ENCODE results near the gene ATP11C.
A peak's percentile ranks its signal among the peaks of the same experiment; 100 is the strongest.

ATP11C gene

DNA sequence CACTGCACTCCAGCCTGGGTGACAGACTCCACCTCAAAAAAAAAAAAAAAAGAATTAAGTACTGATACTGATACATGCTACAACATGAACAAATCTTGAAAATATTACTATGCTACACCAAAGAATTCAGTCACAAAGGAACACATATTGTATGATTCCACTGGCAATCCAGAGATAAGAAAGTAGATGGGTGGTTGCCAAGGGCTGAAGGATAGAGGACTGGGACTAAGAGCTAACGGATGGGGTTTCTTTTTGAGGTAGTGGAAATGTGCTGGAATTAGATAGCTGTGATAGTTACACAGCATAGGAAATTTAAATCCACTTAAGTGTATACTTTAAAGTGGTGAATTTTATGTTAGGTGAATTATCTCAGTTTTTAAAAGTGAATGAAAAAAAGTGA, 12.5 kb downstream of the ATP11C start:
- Histone ChIP-seq H3K4me3 (ENCODE audit: low read depth in 1 of 2, low read length in 1 of 2) (no peak overlapping the region), H3K36me3 (no peaks in the 10 kb centered on the region), H3K27me3 (no peaks in the 10 kb centered on the region), H3K4me1 (ENCODE audit: control insufficient read depth in 1 of 2, insufficient read depth in 1 of 2, low read depth in 1 of 2, low read length in 1 of 2) (peaks cover 16 to 24% of the 10 kb centered on the region in 2 experiments), H3K9me3 (no peaks in the 10 kb centered on the region), H3K27ac (no peak overlapping the region)
- TF ChIP-seq, protein P1, sequence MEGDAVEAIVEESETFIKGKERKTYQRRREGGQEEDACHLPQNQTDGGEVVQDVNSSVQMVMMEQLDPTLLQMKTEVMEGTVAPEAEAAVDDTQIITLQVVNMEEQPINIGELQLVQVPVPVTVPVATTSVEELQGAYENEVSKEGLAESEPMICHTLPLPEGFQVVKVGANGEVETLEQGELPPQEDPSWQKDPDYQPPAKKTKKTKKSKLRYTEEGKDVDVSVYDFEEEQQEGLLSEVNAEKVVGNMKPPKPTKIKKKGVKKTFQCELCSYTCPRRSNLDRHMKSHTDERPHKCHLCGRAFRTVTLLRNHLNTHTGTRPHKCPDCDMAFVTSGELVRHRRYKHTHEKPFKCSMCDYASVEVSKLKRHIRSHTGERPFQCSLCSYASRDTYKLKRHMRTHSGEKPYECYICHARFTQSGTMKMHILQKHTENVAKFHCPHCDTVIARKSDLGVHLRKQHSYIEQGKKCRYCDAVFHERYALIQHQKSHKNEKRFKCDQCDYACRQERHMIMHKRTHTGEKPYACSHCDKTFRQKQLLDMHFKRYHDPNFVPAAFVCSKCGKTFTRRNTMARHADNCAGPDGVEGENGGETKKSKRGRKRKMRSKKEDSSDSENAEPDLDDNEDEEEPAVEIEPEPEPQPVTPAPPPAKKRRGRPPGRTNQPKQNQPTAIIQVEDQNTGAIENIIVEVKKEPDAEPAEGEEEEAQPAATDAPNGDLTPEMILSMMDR (IDR thresholded peaks at IDR 0.05) = no peak

DNA sequence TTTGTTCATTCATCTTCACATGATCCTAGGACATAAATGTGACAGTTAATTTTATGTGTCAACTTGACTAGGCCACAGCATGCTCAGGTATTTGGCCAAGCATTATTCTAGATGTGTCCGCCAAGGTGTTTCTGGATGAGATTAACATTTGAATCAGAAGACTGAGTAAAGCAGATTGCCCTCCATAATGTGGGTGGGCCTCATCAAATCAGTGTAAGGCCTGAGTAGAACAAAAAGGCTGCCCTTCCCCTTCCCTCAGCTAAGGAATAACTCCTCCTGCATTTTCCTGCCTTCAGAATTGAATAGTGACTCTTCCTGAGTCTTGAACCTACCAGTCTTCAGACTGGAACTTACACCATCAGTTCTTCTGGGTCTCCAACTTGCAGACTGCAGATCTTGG, 18.4 kb downstream of the ATP11C start:
- H3K9me3 ChIP-seq = no peaks in the 10 kb centered on the region
- H3K36me3 ChIP-seq = no peaks in the 10 kb centered on the region
- H3K4me3 ChIP-seq (ENCODE audit: low read depth in 1 of 2, low read length in 1 of 2) = no peak overlapping the region
- TF ChIP-seq, protein P1 (IDR thresholded peaks at IDR 0.05) = no peak
- no peaks in the 10 kb centered on the region for H3K27me3 ChIP-seq
- no peak overlapping the region for H3K27ac ChIP-seq
- H3K4me1 ChIP-seq (ENCODE audit: control insufficient read depth in 1 of 2, insufficient read depth in 1 of 2, low read depth in 1 of 2, low read length in 1 of 2) = peaks cover 6 to 7% of the 10 kb centered on the region in 2 experiments

DNA sequence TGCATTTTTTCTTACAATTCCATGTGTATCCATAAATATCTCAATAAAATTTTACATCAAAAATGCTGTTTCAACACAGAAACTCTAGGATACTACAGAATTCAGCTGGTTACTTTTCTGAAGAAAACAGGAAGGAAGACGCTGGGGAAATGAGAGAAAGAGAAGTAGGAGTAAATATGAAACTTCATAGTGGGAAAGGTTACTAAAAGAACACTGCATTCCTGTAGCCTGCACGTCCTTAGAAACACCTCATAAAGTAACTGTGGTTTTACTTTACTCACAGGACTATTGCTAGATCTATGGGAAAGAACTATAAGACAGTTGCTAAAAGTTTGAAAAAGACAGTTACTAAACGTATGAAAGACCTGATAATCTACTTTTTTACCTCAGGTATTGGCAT, 23.1 kb downstream of the ATP11C start:
- H3K27ac ChIP-seq = peak overlapping the region; percentile 69
- no peaks in the 10 kb centered on the region for H3K36me3 ChIP-seq

DNA sequence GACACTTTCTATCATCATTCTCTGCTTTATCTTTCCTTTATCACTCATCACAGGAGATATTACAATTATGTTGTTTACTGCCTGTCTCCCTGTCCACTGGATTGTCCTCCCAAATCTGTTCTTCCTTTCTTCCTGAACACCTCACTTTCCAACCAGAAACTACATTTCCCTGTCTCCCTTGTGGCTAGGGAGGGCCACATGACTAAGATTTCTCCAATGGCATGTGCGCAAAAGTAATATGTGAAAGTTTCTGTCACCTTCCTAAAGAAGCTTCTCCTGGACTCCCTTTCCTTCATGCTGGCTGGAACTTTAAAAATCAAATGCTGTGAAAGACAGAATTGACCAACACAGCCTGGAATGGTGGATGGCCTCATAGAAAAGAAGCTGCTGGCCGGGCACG, 25.8 kb downstream of the ATP11C start:
- Histone ChIP-seq H3K4me3 (ENCODE audit: low read depth in 1 of 2, low read length in 1 of 2) (no peak overlapping the region), H3K4me1 (ENCODE audit: control insufficient read depth in 1 of 2, insufficient read depth in 1 of 2, low read depth in 1 of 2, low read length in 1 of 2) (peaks cover 14 to 26% of the 10 kb centered on the region in 2 experiments), H3K27ac (no peak overlapping the region), H3K36me3 (no peaks in the 10 kb centered on the region), H3K27me3 (no peaks in the 10 kb centered on the region), H3K9me3 (no peaks in the 10 kb centered on the region)
- TF ChIP-seq, protein P1 (IDR thresholded peaks at IDR 0.05) = no peak

More for the DNA sequence above, 23.1 kb downstream of the ATP11C start:
- peaks cover 14 to 26% of the 10 kb centered on the region in 2 experiments for H3K4me1 ChIP-seq (ENCODE audit: control insufficient read depth in 1 of 2, insufficient read depth in 1 of 2, low read depth in 1 of 2, low read length in 1 of 2)
- TF ChIP-seq, protein P1 (IDR thresholded peaks at IDR 0.05) = no peak
- H3K9me3 ChIP-seq = no peaks in the 10 kb centered on the region
- no peaks in the 10 kb centered on the region for H3K27me3 ChIP-seq
- no peak overlapping the region for H3K4me3 ChIP-seq (ENCODE audit: low read depth in 1 of 2, low read length in 1 of 2)

DNA sequence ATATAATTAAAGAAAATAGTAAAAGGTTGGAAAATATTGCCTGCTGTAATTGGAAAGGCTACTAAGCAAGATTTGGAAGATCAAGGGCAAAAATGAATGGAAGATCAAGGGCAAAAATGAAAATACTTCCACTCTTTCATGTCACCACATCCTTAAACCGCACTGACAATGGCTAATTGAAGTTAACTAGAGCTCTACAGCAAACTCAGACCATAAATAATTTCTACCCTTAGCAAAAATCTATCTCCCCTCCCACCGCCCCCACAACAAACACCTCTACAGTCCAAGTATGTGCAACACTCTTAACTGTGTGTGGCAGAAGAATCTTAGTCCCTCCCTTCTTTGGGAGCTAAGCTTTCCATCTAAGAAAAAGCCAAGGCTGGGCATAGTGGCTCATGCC, 27.1 kb downstream of the ATP11C start:
- no peaks in the 10 kb centered on the region for H3K9me3 ChIP-seq
- H3K4me1 ChIP-seq (ENCODE audit: control insufficient read depth in 1 of 2, insufficient read depth in 1 of 2, low read depth in 1 of 2, low read length in 1 of 2) = peaks cover 14 to 26% of the 10 kb centered on the region in 2 experiments
- no peak overlapping the region for H3K27ac ChIP-seq
- no peaks in the 10 kb centered on the region for H3K36me3 ChIP-seq
- H3K4me3 ChIP-seq (ENCODE audit: low read depth in 1 of 2, low read length in 1 of 2) = no peak overlapping the region
- TF ChIP-seq, protein P1 (IDR thresholded peaks at IDR 0.05) = no peak
- no peaks in the 10 kb centered on the region for H3K27me3 ChIP-seq

DNA sequence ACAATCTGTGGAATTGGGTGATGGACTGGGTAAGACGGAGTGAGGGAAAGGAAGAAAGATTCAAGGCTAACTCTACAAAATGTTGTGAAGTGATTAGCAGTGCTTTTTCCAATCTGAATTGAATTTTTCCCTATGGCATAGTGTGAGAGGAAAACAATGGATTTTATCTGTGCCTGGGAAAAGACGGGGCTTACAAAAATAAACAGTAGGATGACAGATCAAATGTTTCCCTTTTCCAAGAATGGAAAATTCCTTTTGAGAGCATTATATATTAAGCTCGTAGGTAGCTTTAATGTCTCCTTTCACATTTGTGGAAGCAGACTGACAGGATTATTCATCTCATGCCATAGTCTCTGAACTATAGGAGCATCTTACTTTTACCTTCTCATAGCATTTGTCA, 27.8 kb downstream of the ATP11C start:
- Histone ChIP-seq H3K4me1 (ENCODE audit: control insufficient read depth in 1 of 2, insufficient read depth in 1 of 2, low read depth in 1 of 2, low read length in 1 of 2) (peaks cover 14 to 25% of the 10 kb centered on the region in 2 experiments), H3K27ac (no peak overlapping the region)
- TF ChIP-seq, protein P1 (IDR thresholded peaks at IDR 0.05) = no peak

More for the DNA sequence above, 27.8 kb downstream of the ATP11C start:
- no peaks in the 10 kb centered on the region for H3K36me3 ChIP-seq
- H3K4me3 ChIP-seq (ENCODE audit: low read depth in 1 of 2, low read length in 1 of 2) = no peak overlapping the region
- H3K27me3 ChIP-seq = no peaks in the 10 kb centered on the region
- no peaks in the 10 kb centered on the region for H3K9me3 ChIP-seq
